Measurements from ENCODE around the gene TBX10. TPM values are rescaled to one million over a fixed set of nuclear protein-coding genes. Genes with fewer than 3 reads are reported as not detected.

TBX10 gene
- polyA plus RNA-seq, 1 of the 3 experiments (the other 2 are of a cell fraction): not detected

- TF ChIP-seq ZBTB33 (IDR thresholded peaks at IDR 0.05; ENCODE audit: borderline replicate concordance, low read depth) (no peak), NRF1 (IDR thresholded peaks at IDR 0.05; ENCODE audit: low read depth, low read length) (no peak), JUND (IDR thresholded peaks at IDR 0.05) (no peak)
These were observed 33.5 kb downstream of the TBX10 start (continued) for GRCh38 chr11:67606093-67606491.

- no peak overlapping the region for H3K27ac ChIP-seq (ENCODE audit: low read depth in 2 of 2, low read length in 1 of 2)
- H3K9me3 ChIP-seq: no peaks in the 10 kb centered on the region
- H3K27me3 ChIP-seq (ENCODE audit: insufficient read depth): no peaks in the 10 kb centered on the region; the same call in 1 of the 2 replicates
- H3K9me2 ChIP-seq: no peaks in the 10 kb centered on the region
- no peak for TF ChIP-seq FOSL2 (IDR thresholded peaks at IDR 0.05; ENCODE audit: borderline replicate concordance, low read depth)
- no peak for TF ChIP-seq POLR2AphosphoS5 (IDR thresholded peaks at IDR 0.05; ENCODE audit: low read depth, low read length)
- no peak for TF ChIP-seq SMC3 (IDR thresholded peaks at IDR 0.05; ENCODE audit: low read depth, low read length)
- TF ChIP-seq FOXJ3 (CRISPR knock-in tag; IDR thresholded peaks at IDR 0.05): no peak
- no peak for TF ChIP-seq RXRA (IDR thresholded peaks at IDR 0.05; ENCODE audit: borderline replicate concordance, low read depth)
- TF ChIP-seq SIN3A (IDR thresholded peaks at IDR 0.05; ENCODE audit: borderline replicate concordance, low read depth, low read length): no peak
- no peak for TF ChIP-seq IRF3 (IDR thresholded peaks at IDR 0.05; ENCODE audit: low read depth, low read length)
- TF ChIP-seq RAD21 (IDR thresholded peaks at IDR 0.05; ENCODE audit: low read length): no peak
- no peak for TF ChIP-seq JUND (IDR thresholded peaks at IDR 0.05)
- no peak for TF ChIP-seq EZH2phosphoT487 (IDR thresholded peaks at IDR 0.05; ENCODE audit: borderline replicate concordance, low read depth)
- TF ChIP-seq PBX3 (IDR thresholded peaks at IDR 0.05): no peak
- no peak for TF ChIP-seq RFX5 (IDR thresholded peaks at IDR 0.05; ENCODE audit: low read length)
- TF ChIP-seq CTCF (IDR thresholded peaks at IDR 0.05): no peak
- no peak for TF ChIP-seq USF2 (IDR thresholded peaks at IDR 0.05; ENCODE audit: borderline replicate concordance, low read depth, low read length)
- TF ChIP-seq EP300 (IDR thresholded peaks at IDR 0.05; ENCODE audit: borderline replicate concordance in 1 of 2, low read depth in 1 of 2, low read length in 1 of 2): no peak
- no peak for TF ChIP-seq USF1 (IDR thresholded peaks at IDR 0.05; ENCODE audit: borderline replicate concordance, low read depth)
- no peak for TF ChIP-seq NFIC (IDR thresholded peaks at IDR 0.05; ENCODE audit: borderline replicate concordance)
- TF ChIP-seq FOXM1 (IDR thresholded peaks at IDR 0.05; ENCODE audit: low read depth): no peak
- no peak for TF ChIP-seq MXI1 (IDR thresholded peaks at IDR 0.05; ENCODE audit: low read depth, low read length)
- peak overlapping the region; percentile 72; the same call in 1 of the 2 replicates for H2AFZ ChIP-seq (ENCODE audit: low read depth)
- H3K79me2 ChIP-seq (ENCODE audit: insufficient read depth): peaks cover 17% of the 10 kb centered on the region
- no peak for DNase-seq
- peaks cover 7 to 13% of the 10 kb centered on the region in 2 experiments; a peak in 3 of 4 replicates for H3K4me1 ChIP-seq (ENCODE audit: control insufficient read depth in 1 of 2, insufficient read depth in 2 of 2, low read depth in 1 of 2, low read length in 1 of 2)
- CTCF ChIA-PET: interaction anchor here (0.7 to 1.8 kb wide), 7 partner anchors 9 to 28 kb away, joined by 3 to 6 read pairs (median 3); partner anchors contain the start of genes GSTP1 and NUDT8
- no peaks in the 10 kb centered on the region for H4K20me1 ChIP-seq (ENCODE audit: insufficient read depth)
- POLR2A ChIA-PET: no interaction called here
- H3K4me3 ChIP-seq (ENCODE audit: low read depth in 2 of 2, low read length in 1 of 2): no peak overlapping the region
- no peak overlapping the region for H3K4me2 ChIP-seq
- H3F3A ChIP-seq (replicated peaks; ENCODE audit: insufficient read depth): no peaks in the 10 kb centered on the region
- WGBS (ENCODE audit: low lambda C conversion rate): 59% methylated on average over 11 of the region's 11 CpGs
- H3K36me3 ChIP-seq (replicated peaks in 1 of 2; ENCODE audit: control insufficient read depth in 1 of 2, insufficient read depth in 2 of 2, low read length in 1 of 2): peaks cover 5 to 19% of the 10 kb centered on the region in 2 experiments
- H3K9ac ChIP-seq: no peak overlapping the region
These were observed 34.1 kb downstream of the TBX10 start for GRCh38 chr11:67605231-67606011.
